HT-29 (cell line): ENCODE data around the gene PIK3R1. TPM values are rescaled to one million over a fixed set of nuclear protein-coding genes. Genes with fewer than 3 reads are reported as not detected.

Experiments
- DNase-seq: peaks from one replicate; pipeline ENCODE4 v3.0.0-alpha.2; 2015; ENCODE audit warnings: low spot score
- total RNA-seq: library from RNA; depleted of rRNA; stranded (reverse); fragments of >200 nt; shearing (Covaris generic); gene quantifications from 2 replicates; pipeline ENCODE4 v1.2.3, GENCODE V29; 2014

PIK3R1 gene
- total RNA-seq, 1 experiment from 2014 or later = 31.3 TPM

DNA sequence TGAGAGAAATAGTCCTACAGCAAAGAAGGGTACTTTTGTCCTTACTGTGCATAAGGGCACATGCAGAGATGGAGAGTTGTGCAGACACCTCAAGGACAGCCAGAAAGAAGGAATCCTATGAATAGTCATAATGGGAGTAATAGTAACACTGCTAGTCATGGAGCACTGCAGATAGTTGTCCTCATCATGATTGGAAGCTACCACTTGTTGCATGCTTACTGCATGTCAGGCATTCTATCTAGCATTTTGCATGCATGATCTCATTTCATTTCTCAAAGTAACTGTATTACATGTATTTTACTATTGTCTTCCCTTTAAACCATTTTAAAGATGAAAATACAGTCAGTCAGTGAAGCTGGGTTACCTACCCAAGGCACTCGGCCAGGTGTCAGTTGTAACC is 81.3 kb downstream of the PIK3R1 start:
- no peak for DNase-seq

GRCh38 chr5:68297656-68298055 is 82.1 kb downstream of the PIK3R1 start:
- no peak for DNase-seq

GRCh38 chr5:68298479-68298878 is 82.9 kb downstream of the PIK3R1 start:
- no peak for DNase-seq

- no peak for DNase-seq
These were observed 83.5 kb downstream of the PIK3R1 start for GRCh38 chr5:68299105-68299504.

DNA sequence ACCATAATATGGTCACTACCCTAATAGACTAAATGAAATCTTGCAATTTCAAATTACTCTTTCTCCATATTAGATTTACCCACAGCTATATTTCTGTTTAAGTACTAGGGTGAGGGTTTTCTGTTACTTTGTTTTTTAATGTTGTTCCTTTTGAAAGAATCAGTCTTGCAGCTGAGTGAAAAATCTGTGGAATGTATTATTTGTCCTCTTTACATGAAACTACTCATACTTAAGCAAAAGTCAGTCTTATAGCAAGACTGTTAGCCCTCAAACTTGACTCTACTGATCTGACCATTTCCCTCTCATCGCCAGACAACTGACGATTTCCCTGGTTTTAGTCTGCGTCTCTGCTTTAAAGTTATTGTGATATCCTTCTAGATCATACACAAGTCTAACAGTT is 84.0 kb downstream of the PIK3R1 start:
- no peak for DNase-seq

- DNase-seq = no peak
These were observed 87.6 kb downstream of the PIK3R1 start for GRCh38 chr5:68303038-68303738.

DNA sequence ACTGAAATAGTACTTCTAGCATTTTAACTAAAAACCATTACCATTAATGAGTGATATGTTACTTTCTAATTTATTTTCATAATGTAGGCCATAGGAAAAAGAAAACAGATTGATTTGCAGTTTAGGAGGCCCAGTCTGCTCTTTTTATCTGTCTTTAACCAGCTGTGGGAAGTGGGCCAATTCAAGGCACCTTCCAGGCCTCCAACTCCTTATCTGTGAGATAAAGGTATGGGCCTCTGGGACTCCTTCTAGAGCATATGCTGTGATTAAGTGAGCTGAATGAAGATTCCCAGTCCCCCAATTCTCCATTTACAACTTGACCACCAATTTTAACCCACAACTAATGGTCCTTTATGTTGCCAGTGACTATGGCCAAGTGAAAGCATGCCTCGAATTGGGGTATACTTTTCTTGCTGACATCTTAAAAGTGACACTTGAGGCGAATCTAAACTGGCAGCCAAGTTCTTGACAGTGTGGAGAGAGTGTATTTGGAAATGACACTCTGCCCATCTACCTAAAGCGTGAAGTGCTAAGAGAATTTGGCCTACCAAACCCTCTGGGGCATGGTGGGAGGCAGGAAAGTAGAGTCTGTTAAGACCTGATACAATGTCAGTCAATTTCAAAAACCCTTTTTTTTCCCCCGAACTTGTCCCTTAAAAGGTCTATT is 88.3 kb downstream of the PIK3R1 start:
- DNase-seq = no peak

- DNase-seq = no peak
These were observed 89.0 kb downstream of the PIK3R1 start for GRCh38 chr5:68304421-68305052.

DNA sequence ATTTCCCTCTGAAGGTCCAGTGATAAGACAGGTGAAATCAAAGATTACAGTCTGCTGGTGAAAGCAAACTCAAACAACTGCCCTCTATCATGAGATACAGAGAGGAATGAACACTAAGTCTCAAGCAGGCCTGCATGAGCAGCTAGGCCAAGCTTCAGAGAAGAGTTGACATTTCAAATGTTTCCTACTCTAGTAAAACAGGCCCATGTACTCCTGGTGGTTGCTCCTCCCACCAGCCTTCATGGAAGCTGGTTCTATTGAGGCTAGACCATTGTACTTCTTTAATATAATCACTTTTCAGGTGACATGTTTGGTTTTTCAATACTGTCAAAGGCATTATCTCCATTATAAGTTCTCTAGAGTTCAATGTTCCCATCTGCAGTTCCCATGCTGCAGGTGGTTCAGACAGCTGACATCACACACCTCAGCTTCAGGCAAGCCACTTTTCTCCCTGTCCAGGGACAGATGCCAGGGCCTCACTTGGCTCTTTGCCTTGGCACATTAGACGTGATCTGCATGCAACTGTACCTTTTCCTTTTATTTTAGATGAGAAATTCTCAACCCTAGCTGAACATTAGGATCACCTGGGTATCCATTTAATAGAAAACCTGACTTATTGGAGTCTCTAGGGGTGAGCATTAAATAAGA is 89.8 kb downstream of the PIK3R1 start:
- DNase-seq = no peak

DNA sequence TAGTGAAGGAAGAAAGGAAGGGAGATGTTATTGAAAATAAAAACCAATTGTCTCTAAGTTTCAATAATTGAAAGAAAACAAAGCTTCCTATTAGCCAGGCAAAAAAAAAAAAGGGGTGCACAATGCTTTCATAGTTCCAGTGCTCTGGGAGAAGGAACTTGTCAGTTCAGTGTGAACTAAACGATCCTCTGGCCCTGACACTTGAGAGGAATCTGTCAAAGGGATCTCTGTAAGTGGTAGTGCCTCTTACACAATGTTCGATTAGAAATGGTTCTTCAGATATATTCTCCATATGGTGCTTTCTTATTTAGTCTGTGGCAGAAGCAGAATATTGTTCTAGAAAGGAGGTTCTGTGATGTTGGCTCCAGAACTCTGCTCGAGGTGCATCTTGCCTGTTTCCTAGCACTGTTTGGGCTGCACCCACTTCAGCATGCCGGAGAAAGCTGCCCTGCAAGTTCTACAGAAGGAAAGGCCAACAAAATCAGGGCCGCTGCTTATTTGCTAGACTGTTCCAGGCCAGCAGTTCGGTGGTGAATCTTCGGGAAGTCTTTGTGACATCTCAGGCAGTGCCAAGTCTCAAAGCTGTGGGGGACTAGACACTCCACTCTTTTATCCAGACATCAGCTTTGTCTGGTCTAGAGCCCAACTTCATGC is 90.9 kb downstream of the PIK3R1 start:
- peak; percentile 68 for DNase-seq

DNA sequence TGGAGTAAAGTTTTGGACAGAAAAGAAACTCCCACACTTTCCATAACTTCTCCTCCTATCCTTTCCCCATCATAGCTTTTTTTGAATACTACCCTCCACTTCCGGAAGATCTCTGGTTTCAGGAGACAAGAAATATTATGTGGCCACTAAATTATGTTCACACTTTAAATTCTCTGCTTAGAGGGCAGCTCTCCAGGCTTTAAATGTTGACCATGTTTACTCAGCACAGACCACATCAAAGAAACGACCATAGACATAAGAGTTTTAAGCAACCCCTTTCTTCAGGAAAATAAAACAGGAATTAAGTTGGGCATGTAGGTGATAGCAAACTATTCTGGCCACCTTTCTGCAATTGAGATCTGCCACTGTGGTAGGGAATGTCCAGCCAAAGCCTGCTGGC is 97.8 kb downstream of the PIK3R1 start:
- no peak for DNase-seq

GRCh38 chr5:68314465-68314864 is 98.9 kb downstream of the PIK3R1 start:
- DNase-seq = no peak

GRCh38 chr5:68315679-68316271 is 100.2 kb downstream of the PIK3R1 start:
- DNase-seq = no peak

DNA sequence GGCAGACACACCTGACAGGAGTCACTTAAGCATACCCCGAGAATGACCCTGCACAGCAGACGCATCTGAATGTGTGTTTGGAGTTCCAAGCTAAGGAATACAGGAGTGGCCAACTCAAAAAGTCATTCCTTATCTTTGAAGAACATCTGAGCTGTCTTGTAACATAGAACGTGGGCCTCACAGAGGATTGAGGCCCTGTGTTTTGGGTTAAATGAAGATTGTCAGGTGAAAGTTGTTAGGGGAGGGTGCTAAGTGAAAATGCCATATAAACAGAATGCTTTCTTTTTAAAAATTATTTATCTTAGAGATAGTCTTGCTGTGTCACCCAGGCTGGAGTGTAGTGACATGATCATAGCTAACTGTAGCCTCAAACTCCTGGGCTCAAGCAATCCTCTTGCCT is 100.9 kb downstream of the PIK3R1 start:
- no peak for DNase-seq

GRCh38 chr5:68317646-68318045 is 102.1 kb downstream of the PIK3R1 start:
- no peak for DNase-seq

DNA sequence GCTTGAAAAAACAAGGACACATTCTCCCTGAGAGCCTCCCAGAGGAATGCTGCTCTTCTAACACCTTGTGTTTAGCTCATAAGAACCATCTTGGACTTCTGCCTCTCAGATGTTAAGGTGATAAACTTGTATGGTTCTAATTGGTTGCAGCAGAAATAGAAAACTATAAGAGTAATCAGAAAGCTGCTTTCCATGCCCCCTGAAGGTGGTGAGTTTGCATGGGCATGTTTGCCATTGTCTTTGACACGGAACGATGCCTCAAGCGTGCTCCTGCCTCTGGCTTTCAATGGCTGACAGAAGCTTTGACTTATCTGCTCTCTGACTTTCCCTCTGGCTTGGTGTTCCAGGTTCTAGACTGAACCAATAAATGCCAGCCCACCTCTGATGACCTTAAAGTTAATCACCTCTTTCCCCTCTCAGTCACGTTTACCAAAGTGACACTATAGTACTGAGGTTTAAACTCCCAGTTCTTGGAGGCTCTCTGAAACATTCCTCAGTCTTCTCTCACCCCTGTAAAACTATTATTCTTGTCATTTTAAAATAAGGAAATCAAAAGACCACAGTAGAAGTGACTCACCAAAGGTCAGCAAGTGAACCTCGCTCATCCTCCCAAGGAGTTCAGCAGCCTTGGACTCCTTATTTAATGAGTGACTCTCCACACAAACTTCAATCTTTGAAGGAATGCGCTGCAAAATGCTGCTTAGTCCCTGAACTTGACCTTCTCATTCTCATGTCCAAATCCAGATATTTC is 103.6 kb downstream of the PIK3R1 start:
- DNase-seq = no peak

GRCh38 chr5:68319706-68320412 is 104.3 kb downstream of the PIK3R1 start:
- peak; percentile 67 for DNase-seq

DNA sequence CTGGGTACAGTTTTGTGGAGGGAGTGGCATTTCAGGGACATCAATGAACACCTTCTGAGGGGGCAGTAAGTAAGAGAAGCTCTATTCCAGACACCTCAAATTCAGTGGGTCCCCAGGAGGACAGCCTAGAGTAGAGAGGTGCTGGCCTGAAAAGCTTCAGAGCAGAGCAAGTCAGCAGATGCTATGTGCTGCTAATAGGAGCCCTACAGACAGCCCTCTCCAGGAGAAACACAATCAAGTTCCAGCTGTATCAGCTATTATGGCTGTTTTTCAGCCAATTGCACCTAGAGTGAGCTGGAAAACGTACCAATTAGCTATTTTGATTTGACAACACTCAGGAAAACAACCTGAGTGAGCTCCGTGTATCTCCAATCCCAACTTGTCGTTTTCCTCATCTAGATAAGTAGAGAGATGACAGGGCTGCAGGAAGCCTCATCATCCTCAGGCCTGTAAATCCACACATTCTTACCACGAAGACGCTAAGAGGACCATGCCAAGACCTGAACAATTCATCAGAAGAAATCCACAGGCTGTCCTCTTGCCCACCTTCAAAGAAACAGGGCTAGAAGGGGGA is 104.9 kb downstream of the PIK3R1 start:
- DNase-seq = no peak

DNA sequence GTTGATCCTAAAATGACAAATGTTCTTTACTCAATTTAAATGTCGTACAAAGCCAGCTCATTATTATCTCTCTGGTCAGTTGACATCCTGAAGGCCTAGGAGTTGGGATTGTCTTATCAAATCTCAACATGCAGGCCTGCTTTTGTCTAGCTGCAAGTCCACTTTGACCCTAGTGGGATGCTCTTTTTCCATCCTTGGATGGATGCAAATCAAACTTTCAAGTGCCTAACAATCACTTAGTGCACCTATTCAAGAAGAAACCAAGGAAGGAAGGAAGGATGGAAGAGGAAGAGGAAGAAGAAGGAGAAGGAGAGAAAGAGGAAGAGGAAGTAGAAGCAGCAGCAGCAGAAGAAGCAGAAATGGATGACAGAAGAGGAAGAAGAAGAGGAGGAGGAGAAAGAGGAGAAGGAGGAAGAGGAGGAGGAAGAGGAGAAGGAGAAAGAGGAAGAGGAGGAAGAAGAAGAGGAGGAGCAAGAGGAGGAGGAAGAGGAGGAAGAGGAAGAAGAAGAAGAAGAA is 109.6 kb downstream of the PIK3R1 start:
- no peak for DNase-seq
